Measurements from ENCODE around the gene PPFIBP2. TPM values are rescaled to one million over a fixed set of nuclear protein-coding genes. Genes with fewer than 3 reads are reported as not detected.

PPFIBP2 gene
- total RNA-seq, 1 experiment from 2014 or later: 5.7 TPM

DNA sequence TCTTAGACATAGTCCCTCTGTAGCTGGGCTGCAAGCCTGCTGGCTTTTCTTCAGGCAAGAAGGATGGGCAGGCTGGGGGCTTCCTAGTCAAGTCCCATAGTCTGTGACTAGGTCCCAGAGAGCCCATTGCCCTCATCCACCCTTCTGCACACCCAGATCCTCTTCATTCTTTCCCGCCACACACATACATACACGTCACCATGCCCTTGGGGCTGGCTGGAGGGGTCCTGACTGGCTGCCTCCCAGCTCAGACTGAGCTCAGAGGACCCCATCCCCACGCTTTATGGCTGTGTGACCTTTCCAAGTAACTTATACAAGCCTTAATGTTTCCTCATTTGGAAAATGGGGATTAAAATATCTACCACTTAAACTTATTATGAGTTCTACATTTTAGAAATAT, 13.5 kb upstream of the PPFIBP2 start:
- no peak overlapping the region for H2AFZ ChIP-seq (ENCODE audit: low read depth, low read length, poor library complexity, severe bottlenecking)
- H3K4me1 ChIP-seq (ENCODE audit: control insufficient read depth in 1 of 2, insufficient read depth in 2 of 2, low read length in 2 of 2): no peaks in the 10 kb centered on the region
- intact Hi-C loops (cut with micrococcal nuclease): no loop called here
- no peaks in the 10 kb centered on the region for H3K79me2 ChIP-seq (ENCODE audit: insufficient read depth, low read length)
- ATAC-seq: no peak
- TF ChIP-seq EZH2phosphoT487 (IDR thresholded peaks at IDR 0.05; ENCODE audit: borderline replicate concordance) (no peak), SP1 (IDR thresholded peaks at IDR 0.05; ENCODE audit: low read depth) (no peak), POLR2A (IDR thresholded peaks at IDR 0.05; ENCODE audit: borderline replicate concordance, extremely low read depth, insufficient read depth, insufficient read length) (no peak), SIN3A (IDR thresholded peaks at IDR 0.05; ENCODE audit: low read depth) (no peak), CEBPB (IDR thresholded peaks at IDR 0.05; ENCODE audit: low read depth) (no peak), FOSL1 (IDR thresholded peaks at IDR 0.05; ENCODE audit: low read depth) (no peak), ZNF274 (IDR thresholded peaks at IDR 0.05; ENCODE audit: low read depth, low read length) (no peak), RAD21 (IDR thresholded peaks at IDR 0.05; ENCODE audit: low read depth) (no peak)
- TF ChIP-seq, protein P1, sequence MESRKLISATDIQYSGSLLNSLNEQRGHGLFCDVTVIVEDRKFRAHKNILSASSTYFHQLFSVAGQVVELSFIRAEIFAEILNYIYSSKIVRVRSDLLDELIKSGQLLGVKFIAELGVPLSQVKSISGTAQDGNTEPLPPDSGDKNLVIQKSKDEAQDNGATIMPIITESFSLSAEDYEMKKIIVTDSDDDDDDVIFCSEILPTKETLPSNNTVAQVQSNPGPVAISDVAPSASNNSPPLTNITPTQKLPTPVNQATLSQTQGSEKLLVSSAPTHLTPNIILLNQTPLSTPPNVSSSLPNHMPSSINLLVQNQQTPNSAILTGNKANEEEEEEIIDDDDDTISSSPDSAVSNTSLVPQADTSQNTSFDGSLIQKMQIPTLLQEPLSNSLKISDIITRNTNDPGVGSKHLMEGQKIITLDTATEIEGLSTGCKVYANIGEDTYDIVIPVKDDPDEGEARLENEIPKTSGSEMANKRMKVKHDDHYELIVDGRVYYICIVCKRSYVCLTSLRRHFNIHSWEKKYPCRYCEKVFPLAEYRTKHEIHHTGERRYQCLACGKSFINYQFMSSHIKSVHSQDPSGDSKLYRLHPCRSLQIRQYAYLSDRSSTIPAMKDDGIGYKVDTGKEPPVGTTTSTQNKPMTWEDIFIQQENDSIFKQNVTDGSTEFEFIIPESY (IDR thresholded peaks at IDR 0.05; ENCODE audit: extremely low read depth, insufficient replicate concordance, low read length): no peak
- TF ChIP-seq, protein P2, sequence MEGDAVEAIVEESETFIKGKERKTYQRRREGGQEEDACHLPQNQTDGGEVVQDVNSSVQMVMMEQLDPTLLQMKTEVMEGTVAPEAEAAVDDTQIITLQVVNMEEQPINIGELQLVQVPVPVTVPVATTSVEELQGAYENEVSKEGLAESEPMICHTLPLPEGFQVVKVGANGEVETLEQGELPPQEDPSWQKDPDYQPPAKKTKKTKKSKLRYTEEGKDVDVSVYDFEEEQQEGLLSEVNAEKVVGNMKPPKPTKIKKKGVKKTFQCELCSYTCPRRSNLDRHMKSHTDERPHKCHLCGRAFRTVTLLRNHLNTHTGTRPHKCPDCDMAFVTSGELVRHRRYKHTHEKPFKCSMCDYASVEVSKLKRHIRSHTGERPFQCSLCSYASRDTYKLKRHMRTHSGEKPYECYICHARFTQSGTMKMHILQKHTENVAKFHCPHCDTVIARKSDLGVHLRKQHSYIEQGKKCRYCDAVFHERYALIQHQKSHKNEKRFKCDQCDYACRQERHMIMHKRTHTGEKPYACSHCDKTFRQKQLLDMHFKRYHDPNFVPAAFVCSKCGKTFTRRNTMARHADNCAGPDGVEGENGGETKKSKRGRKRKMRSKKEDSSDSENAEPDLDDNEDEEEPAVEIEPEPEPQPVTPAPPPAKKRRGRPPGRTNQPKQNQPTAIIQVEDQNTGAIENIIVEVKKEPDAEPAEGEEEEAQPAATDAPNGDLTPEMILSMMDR (IDR thresholded peaks at IDR 0.05 in 2 of 3, conservative IDR thresholded peaks at IDR 0.05 in 1 of 3; ENCODE audit: borderline replicate concordance in 1 of 3, insufficient read depth in 1 of 3, low read depth in 2 of 3, low read length in 2 of 3): no peak
- TF ChIP-seq, protein P3, sequence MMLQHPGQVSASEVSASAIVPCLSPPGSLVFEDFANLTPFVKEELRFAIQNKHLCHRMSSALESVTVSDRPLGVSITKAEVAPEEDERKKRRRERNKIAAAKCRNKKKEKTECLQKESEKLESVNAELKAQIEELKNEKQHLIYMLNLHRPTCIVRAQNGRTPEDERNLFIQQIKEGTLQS (IDR thresholded peaks at IDR 0.05): no peak
- TF ChIP-seq, protein P4, sequence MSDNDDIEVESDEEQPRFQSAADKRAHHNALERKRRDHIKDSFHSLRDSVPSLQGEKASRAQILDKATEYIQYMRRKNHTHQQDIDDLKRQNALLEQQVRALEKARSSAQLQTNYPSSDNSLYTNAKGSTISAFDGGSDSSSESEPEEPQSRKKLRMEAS (IDR thresholded peaks at IDR 0.05): no peak
- ChIA-PET RAD21 (ENCODE audit: low non-redundant PET in 1 of 2, low total read pairs in 2 of 2, uncharacterized antibody in 2 of 2, unreplicated experiment in 2 of 2) (no interaction called here), POLR2A (no interaction called here), CTCF (no interaction called here)
- H3K27me3 ChIP-seq (ENCODE audit: insufficient read depth, low read length): peaks cover 22% of the 10 kb centered on the region
- no peaks in the 10 kb centered on the region for H3K36me3 ChIP-seq (ENCODE audit: control insufficient read depth in 1 of 2, insufficient read depth in 2 of 2, low read length in 2 of 2)
- H3K9me3 ChIP-seq (ENCODE audit: control insufficient read depth in 1 of 2, insufficient read depth in 1 of 2, low read depth in 1 of 2, low read length in 2 of 2): no peaks in the 10 kb centered on the region
- DNase-seq (ENCODE audit: low read depth, low spot score): no peak
- no peak overlapping the region for H3K4me3 ChIP-seq (replicated peaks in 1 of 2; ENCODE audit: low read depth in 1 of 2, low read length in 2 of 2)
- no peak overlapping the region for H3K4me2 ChIP-seq (ENCODE audit: low read length)
- BruUV-seq (replicated peaks): no TSS peak
- no peaks in the 10 kb centered on the region for H3K9me2 ChIP-seq (ENCODE audit: insufficient read depth)
- H4K20me1 ChIP-seq (ENCODE audit: insufficient read depth): no peaks in the 10 kb centered on the region
- no peak overlapping the region for H3K9ac ChIP-seq (ENCODE audit: low read length)
- H3K27ac ChIP-seq (ENCODE audit: low read depth, low read length): no peak overlapping the region

Data from HCT116 (cell line).